ENCODE results near the gene KRTAP29-1.

Gene KRTAP29-1

GRCh38 chr17:41254861-41255260 is 47.8 kb downstream of the KRTAP29-1 start:
- Histone ChIP-seq H3K4me3 (no peak overlapping the region), H3K36me3 (no peaks in the 10 kb centered on the region), H3K27ac (no peak overlapping the region), H3K4me1 (no peaks in the 10 kb centered on the region), H3K27me3 (peaks cover 0 to 10% of the 10 kb centered on the region in 2 donors), H3K9me3 (no peaks in the 10 kb centered on the region)
- DNase-seq, result no peak
- intact Hi-C loops (cut with DNase I; ENCODE audit: low total_unique reads), result no loop called here
- no peak for TF ChIP-seq CTCF (IDR thresholded peaks at IDR 0.05)

Measured in tibial artery (tissue), 4 donors.